Esophagus (tissue), 2 donors: Measurements from ENCODE around the gene LIMS4. TPM values are rescaled to one million over a fixed set of nuclear protein-coding genes. Genes with fewer than 3 reads are reported as not detected.
"Not testable (repeated sequence)": the region's sequence is repeated elsewhere in the genome, so short reads cannot be mapped to it uniquely, and the experiment has no call there.

ENCODE experiments used
- H3K27ac ChIP-seq, 2 donors: one replicate each; pipeline ENCODE4 v1.5.1; 2013; ENCODE audit warnings: low read depth in 2 of 2, mild to moderate bottlenecking in 2 of 2, inconsistent platforms in 1 of 2, low read length in 1 of 2, moderate library complexity in 1 of 2
- H3K27me3 ChIP-seq, 2 donors: one replicate each; pipeline ENCODE4 v1.6.1; 2013; ENCODE audit warnings: low read length in 2 of 2, control low read depth in 1 of 2, mild to moderate bottlenecking in 1 of 2; ENCODE audit not compliant: insufficient read depth in 2 of 2, control insufficient read depth in 1 of 2
- H3K36me3 ChIP-seq, 2 donors: one replicate each; pipeline ENCODE4 v1.6.1; 2013; ENCODE audit warnings: low read length in 1 of 2; ENCODE audit not compliant: control insufficient read depth in 2 of 2, insufficient read depth in 2 of 2
- H3K4me1 ChIP-seq, 2 donors: one replicate each; pipeline ENCODE4 v1.6.1; 2013; ENCODE audit warnings: low read length in 1 of 2; ENCODE audit not compliant: control insufficient read depth in 2 of 2, insufficient read depth in 2 of 2
- H3K4me3 ChIP-seq, 2 donors: one replicate each; pipeline ENCODE4 v1.5.1; 2013; ENCODE audit warnings: low read length in 2 of 2, mild to moderate bottlenecking in 2 of 2, low read depth in 1 of 2, moderate library complexity in 1 of 2
- H3K9me3 ChIP-seq, 2 donors: one replicate each; pipeline ENCODE4 v1.6.1; 2013; ENCODE audit warnings: mild to moderate bottlenecking in 2 of 2, low read depth in 1 of 2, low read length in 1 of 2, moderate library complexity in 1 of 2; ENCODE audit not compliant: control insufficient read depth in 2 of 2, insufficient read depth in 1 of 2
- WGBS, 2 donors: extraction: QIAGEN DNeasy Blood & Tissue Kit; methylation state at CpG; one replicate each; pipeline ENCODE4 v1.1.7; 2013; 5-methylcytosine and 5-hydroxymethylcytosine counted together
- polyA plus RNA-seq, 2 donors: library from polyadenylated mRNA; stranded (reverse); fragments of 200-250 nt; gene quantifications; one replicate each; pipeline ENCODE4 v1.2.3, GENCODE V29; 2013
- donor health status: healthy with polysubstance abuse.
- donor health status: Bipolar disorder and iron deficiency.

LIMS4 gene, protein sequence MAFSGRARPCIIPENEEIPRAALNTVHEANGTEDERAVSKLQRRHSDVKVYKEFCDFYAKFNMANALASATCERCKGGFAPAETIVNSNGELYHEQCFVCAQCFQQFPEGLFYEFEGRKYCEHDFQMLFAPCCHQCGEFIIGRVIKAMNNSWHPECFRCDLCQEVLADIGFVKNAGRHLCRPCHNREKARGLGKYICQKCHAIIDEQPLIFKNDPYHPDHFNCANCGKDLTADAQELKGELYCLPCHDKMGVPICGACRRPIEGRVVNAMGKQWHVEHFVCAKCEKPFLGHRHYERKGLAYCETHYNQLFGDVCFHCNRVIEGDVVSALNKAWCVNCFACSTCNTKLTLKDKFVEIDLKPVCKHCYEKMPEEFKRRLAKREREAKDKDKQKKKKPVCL
- under 1 TPM; 0.29 to 0.93 TPM for polyA plus RNA-seq

- not testable (repeated sequence) for H3K4me1 ChIP-seq, H3K36me3 ChIP-seq, H3K27me3 ChIP-seq, H3K4me3 ChIP-seq, H3K27ac ChIP-seq, H3K9me3 ChIP-seq
- no CpG with 5 or more reads among the region's 29 CpGs for WGBS, 2 donors
Measured at GRCh38 chr2:110472171-110473058, at the start of gene LIMS4. Gene LIMS4 (minus strand): TSS chr2:110472816. CDS start chr2:110472778, 38 bp downstream.

DNA sequence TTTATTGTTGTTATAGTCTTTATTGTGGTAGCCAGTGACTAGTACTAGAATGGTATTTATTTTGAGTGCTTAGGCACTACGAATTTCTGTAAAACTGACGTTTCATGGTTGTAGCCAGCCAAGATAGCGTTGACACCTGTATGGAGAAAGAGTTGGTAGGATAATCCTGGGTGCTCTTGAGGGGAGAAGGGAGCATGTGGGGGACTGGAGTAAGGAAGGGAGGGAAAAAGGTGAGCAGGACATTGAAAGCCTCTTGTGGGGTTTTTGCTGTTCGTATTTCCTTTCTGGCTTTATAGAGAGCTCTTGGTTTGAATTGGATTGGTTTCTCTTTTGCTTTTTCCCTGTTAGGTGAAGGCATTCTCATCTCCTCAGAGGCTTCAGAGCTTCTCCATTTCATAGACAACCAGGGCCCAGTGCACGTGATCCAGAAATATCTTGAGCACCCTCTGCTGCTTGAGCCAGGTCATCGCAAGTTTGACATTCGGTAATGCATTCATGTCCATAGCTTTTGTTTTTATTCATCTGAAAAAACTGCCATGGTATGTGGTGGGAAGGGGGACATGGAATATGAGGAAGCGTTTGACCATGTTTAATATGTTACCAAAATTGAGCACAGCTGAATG, 27.2 kb upstream of the LIMS4 start:
- H3K9me3 ChIP-seq, H3K27ac ChIP-seq, H3K36me3 ChIP-seq, H3K4me3 ChIP-seq, H3K4me1 ChIP-seq, H3K27me3 ChIP-seq: not testable (repeated sequence)
- WGBS, 2 donors: no CpG with 5 or more reads among the region's 8 CpGs

- not testable (repeated sequence) for H3K4me3 ChIP-seq, H3K27ac ChIP-seq, H3K27me3 ChIP-seq, H3K9me3 ChIP-seq, H3K4me1 ChIP-seq, H3K36me3 ChIP-seq
- WGBS, 2 donors: no CpG with 5 or more reads among the region's 6 CpGs
Measured at GRCh38 chr2:110496027-110496426, 23.4 kb upstream of the LIMS4 start.

DNA sequence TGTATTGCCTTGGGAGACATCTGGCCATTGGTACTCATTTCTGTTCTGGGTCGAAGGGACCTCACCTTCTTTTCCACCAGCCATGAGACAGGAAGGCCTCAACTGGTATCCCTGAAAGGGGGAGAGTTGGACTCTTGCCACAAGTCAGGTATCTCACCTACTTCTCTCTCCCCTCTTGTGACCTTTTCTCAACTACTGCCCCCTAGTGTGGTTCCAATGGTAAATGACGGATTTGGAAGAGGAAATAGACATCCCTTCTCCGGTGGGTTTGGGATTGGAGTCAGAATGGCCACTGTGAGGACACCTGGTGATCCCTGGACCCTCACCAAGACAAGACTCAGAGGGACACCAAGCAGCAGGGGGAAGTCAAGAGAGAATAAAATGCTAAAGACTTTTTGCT, 21.9 kb upstream of the LIMS4 start:
- not testable (repeated sequence) for H3K27me3 ChIP-seq, H3K4me1 ChIP-seq, H3K36me3 ChIP-seq, H3K27ac ChIP-seq, H3K9me3 ChIP-seq, H3K4me3 ChIP-seq
- WGBS, 2 donors: no CpG with 5 or more reads among the region's 3 CpGs

DNA sequence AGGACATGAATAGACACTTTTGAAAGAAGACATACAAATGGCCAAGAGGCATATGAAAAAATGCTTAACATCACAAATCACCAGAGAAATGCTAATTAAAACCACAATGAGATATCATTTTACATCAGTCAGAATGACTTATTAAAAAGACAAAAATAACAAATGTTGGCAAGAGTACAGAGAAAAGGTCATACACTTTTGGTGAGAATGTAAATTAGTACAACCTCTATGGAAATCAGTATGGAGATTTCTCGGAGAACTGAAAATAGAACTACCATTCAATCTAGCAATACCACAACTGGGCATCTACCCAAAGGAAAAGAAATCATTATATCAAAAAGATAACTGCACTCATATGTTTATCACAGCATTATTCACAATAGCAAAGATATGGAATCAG, 16.4 kb upstream of the LIMS4 start:
- not testable (repeated sequence) for H3K4me3 ChIP-seq, H3K27me3 ChIP-seq, H3K4me1 ChIP-seq, H3K36me3 ChIP-seq, H3K27ac ChIP-seq, H3K9me3 ChIP-seq
- no CpG with 5 or more reads among the region's 1 CpG for WGBS, 2 donors

- not testable (repeated sequence) for H3K36me3 ChIP-seq, H3K27ac ChIP-seq, H3K4me3 ChIP-seq, H3K4me1 ChIP-seq, H3K9me3 ChIP-seq, H3K27me3 ChIP-seq
- no CpG with 5 or more reads among the region's 4 CpGs for WGBS, 2 donors
Measured at GRCh38 chr2:110482697-110483096, 10.1 kb upstream of the LIMS4 start.

DNA sequence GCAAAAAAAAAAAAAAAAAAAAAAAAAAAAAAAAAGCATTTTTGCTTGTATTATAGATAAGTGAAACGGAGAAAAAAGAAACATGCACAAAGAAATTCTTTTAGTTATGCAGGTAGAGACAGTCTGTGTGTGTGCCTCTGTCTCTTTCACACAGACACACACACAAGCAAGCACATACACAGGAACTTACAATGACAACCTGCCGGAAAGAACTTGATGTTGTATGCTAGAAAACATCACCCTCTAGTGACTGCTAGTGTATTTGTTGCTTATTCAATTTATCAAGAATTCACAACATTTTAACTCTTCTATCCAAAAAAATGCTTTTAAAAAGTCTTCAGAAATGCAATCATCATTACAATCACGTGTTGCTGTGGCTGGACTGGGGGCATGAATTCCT, 8.6 kb upstream of the LIMS4 start:
- H3K27ac ChIP-seq, H3K4me1 ChIP-seq, H3K4me3 ChIP-seq, H3K36me3 ChIP-seq, H3K9me3 ChIP-seq, H3K27me3 ChIP-seq: not testable (repeated sequence)
- WGBS, 2 donors: no CpG with 5 or more reads among the region's 3 CpGs

DNA sequence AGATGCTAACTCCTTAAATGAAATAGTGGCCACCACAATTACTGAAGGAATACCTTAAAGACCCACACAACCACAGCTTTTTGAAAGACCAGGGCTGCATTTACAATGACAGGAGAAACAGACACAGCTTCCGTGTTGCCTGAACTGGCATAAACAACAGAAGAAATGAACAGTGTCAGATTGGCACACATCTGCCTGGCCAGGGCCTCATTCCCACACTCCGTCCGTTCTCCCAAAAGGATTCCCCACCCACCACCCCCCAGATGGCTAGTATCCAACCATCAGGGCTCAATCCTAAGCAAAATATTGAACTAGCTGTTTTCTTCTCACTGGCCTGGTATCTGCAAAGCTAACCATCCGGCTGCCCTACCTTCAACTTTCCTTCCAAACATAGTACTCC, 7.5 kb upstream of the LIMS4 start:
- H3K9me3 ChIP-seq, H3K36me3 ChIP-seq, H3K27ac ChIP-seq, H3K4me3 ChIP-seq, H3K4me1 ChIP-seq, H3K27me3 ChIP-seq: not testable (repeated sequence)
- WGBS, 2 donors: no CpG with 5 or more reads among the region's 4 CpGs

DNA sequence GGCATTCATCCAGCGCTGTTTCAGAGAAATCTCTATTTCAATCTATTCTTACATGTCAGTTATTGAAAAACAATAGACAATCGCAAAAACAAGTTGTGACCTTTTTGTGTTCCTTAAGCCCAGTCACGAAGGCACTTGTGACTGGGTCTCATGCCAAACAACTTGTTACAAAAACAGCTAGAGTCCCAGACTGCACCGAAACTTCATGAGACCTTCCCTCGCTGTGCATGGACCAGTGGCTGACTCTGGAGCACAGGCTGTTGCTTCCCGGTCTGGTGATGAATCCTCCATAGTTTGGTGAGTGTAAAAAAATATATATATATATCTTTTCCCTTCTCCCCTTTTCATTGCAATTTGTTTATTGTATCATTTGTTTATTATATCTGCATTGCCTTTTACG, 4.8 kb upstream of the LIMS4 start:
- H3K9me3 ChIP-seq, H3K36me3 ChIP-seq, H3K4me1 ChIP-seq, H3K4me3 ChIP-seq, H3K27ac ChIP-seq, H3K27me3 ChIP-seq: not testable (repeated sequence)
- no CpG with 5 or more reads among the region's 7 CpGs for WGBS, 2 donors
